DMS 273 (cell line): ENCODE data around the gene PIGN.
"Not testable (repeated sequence)": the region's sequence is repeated elsewhere in the genome, so short reads cannot be mapped to it uniquely, and the experiment has no call there.

Experiments used
- DNase-seq: peaks from one replicate; lab custom pipeline; 2025; ENCODE audit not compliant: unreplicated experiment; lab: John Stamatoyannopoulos, UW

PIGN gene

DNA sequence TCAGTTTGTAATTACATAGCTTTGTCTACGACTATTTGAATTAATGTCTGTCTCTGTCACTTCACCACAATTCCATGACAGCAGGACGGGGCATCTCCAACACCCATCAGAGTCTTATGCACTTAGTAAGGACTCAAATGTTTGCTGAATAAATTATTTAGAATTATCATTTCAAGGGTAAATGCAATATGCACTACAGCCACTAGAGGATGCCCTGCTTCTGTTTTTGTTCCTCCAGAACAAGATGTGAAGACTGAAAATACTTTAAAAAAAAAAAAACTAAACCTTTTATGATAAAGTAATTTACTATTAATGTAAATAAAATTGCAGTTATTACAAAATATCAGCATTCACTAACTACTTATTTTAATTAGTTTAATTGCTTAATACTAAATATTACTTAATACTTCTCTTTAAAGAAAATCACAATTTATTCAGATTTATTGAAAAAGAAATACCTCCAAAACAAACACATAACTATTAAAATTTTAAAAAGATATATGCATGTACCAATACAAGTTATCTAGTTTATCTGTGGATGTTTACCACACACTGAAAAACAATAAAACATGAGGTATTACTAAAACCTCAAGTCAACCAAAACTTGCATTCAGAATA lies 3.2 kb downstream of the PIGN start:
- DNase-seq = peak; percentile 79

DNA sequence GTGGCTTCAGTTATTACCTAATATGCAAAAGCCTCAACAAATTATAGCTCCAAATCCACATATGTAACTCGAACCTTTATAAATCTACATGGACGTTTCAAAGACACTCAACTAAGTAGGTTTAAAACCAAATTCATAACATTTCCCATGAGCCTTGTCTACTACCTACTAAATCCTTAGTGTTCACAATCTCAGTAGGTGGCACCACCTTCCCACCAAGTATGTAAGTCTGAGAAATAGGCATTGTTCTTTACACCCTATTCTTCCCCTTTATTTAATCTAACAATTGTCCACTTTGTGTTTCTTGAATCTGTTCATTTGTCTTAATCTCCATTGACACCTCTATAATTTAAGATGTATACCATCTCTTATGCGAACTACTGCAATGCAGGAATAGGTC lies 4.6 kb downstream of the PIGN start:
- no peak for DNase-seq

DNA sequence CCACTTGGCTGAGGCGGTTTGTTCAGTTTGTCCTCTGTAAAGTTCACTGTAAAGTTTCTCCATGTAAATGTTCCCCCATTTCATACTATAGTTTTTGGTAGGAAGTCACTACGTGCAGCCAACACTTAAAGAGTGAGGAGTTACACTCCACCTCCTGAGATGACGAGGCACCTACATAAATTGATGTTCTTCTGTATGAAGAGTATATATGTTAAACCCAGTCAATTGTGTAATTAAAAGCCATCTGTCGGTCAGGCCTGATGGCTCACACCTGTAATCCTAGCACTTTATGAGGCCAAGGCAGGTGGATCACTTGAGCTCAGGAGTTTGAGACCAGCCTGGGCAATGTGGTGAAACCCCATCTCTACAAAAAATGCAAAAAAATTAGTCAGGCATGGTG lies 7.6 kb downstream of the PIGN start:
- DNase-seq = no peak

DNA sequence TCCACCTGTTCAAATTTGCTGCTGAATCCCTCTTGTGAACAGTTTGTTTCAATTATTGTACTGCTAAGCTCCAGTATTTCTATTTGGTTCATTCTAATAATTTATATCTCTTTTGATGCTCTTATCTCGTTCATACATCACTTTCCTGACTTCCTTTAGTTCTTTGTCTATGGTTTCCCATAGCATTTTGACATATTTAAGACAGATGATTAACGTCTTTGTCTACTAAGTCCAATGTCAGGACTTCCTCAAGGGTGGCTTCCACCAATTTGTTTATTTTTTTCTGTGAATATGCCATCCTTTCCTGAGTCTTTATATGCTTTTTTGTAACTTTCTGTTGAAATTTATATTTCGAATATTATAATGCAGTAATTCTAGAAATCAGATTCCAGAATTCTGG lies 9.6 kb downstream of the PIGN start:
- no peak for DNase-seq

DNA sequence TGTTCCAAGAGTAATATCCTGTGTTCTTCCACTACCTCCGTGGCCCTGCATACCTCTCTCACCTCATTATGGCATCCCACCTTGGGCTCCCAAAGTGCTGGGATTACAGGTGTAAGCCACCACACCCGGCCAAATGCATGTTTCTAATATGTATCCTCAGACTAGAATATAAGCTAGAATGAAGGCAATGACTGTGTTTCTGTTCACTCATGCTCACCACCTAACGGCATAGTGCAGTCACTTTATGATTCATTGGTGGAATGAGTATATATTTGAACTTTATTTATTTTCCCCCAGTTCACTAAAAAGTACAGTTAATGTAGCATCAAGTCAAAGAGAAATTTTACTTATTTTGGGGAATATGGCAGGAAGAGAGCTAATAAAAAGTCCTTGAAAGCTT lies 11.3 kb downstream of the PIGN start:
- DNase-seq = no peak

DNA sequence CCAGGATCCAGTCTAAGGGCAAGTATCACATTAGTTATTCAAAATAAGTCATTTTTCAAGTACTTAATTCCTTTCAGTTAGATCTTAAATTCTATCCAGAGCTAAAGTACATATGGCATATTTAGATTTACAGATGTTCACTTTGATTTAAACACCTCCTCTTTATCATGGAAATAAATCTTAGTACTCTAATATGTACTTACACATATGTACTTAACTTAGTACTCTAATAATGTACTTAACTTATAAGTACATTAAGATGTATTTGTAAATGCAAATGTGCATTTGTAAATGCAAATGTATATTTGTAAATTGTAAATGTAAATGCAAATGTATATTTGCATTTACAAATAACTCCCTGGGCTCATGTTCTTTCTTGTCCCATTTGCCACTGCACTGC lies 14.6 kb downstream of the PIGN start:
- no peak for DNase-seq

DNA sequence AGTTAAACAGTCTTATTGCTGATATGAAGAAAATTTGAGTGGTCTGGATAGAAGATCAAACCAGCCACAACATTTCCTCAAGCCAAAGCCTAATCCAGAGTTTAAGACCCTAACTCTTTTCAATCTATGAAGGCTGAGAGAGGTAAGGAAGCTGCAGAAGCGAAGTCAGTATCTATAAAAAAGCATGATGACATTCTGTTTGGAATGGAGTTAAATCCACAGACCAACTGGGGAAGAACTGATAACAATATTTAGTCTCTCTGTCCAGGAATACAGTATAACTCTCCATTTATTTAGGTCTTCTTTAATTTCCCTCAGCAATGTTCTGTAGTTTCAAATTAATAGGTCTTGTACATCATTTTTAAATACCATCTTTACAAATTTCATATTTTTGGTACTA lies 16.0 kb downstream of the PIGN start:
- no peak for DNase-seq

DNA sequence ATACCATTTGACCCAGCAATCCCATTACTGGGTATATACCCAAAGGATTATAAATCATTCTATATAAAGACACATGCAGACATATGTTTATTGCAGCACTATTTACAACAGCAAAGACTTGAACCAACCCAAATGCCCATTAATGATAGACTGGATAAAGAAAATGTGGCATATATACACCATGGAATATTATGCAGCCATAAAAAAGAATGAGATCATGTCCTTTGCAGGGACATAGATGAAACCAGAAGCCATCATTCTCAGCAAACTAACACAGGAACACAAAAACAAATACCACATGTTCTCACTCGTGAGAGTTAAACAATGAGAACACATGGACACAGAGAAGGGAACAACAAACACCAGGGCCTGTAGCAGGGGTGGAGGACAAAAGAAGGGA lies 20.3 kb downstream of the PIGN start:
- DNase-seq = not testable (repeated sequence)

DNA sequence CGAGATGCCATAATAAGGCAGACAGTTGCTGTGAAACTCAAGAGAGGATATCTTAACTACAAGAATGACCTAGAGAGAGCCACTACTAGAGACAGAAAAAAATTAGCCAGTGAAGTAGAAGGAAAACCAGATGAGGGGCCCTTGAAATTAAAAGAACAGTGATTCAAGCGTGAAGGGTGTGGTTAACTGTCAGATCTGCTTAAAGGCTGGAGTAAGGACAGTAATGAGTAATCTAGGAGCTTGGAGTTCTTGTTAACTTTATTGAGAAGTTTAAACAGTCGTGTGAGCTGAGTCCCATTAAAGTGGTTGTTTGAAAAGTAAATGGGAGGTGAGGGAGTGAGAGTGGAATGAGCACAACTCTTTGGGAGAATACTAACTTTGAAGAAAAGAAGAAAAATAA lies 21.3 kb downstream of the PIGN start:
- no peak for DNase-seq

DNA sequence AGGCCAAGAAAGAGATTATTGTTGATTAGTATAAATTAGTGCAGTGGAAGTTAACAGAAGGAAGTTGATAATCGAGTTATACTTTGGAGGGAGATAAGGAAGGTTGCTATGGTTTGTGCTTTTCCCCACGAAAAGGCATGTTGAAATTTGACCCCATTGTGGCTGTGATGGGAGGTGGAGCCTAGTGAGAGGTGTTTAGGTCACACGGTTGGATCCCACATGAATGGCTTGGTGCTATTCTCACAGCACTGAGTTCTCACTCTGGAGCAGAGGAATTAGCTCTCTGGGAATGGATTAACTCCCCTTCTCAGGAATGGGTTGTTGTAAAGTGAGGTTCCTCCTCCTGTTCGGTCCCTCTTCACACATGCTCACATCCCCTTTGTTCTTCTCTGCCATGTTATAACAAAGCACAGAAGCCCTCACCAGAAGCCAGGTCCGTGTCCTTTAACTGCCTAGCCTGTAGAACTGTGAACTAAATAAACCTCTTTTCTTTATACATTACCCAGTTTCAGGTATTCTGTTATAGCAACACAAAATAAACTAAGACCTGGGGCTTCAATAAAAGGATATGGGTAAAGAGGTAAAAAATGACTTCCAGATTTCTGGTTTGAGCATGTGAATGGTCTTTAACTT lies 21.9 kb downstream of the PIGN start:
- no peak for DNase-seq

DNA sequence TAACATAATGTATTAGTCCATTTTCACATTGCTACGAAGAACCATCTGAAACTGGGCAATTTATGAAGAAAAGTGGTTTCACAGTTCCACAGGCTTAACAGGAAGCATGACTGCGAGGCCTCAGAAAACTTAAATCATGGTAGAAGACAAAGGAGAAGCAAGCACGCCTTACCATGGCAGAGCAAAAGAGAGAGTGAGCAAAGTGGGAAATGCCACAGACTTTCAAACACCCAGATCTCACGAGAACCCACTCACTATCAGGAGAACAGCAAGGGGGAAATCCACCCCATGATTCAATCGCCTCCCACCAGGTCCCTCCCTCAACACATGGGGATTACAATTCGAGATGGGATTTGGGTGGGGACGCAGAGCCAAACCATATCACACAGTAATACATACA lies 22.5 kb downstream of the PIGN start:
- DNase-seq = no peak

DNA sequence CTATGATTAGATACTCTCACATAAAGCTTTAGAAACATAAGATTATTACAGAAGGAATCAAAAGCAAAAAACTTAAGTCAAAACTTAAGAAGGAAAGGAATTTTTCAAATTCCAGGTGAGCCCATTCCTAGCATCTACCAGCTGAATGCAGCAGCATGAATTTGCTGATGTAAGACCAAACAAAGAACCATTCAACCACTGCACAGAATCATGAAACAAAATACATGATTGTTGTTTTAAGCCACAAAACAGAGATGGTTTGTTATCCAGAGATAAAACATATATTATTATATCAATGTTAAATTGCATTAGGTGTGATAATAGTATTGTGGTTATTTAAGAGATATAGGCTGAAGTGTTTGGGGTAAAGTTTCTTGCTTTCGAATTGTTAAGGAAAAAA lies 29.0 kb downstream of the PIGN start:
- DNase-seq = no peak

DNA sequence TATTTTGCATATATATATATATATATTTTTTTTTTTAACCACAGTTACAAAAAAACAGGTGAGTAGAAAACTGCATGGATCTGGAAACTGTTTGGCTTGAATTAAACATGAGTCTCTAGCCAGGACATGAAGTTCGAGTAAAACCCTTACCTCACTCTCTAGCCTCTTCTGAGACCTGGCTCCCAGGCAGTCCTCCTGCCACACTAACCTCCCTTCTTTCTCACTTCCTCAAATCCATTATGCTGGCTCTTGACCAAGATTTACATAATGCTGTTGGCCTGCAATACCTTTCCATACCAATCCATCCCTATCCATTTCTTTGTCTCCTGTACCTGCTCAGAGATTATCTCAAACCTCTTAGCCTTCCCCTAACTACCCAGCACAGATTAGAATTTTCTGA lies 34.0 kb downstream of the PIGN start:
- DNase-seq = no peak

DNA sequence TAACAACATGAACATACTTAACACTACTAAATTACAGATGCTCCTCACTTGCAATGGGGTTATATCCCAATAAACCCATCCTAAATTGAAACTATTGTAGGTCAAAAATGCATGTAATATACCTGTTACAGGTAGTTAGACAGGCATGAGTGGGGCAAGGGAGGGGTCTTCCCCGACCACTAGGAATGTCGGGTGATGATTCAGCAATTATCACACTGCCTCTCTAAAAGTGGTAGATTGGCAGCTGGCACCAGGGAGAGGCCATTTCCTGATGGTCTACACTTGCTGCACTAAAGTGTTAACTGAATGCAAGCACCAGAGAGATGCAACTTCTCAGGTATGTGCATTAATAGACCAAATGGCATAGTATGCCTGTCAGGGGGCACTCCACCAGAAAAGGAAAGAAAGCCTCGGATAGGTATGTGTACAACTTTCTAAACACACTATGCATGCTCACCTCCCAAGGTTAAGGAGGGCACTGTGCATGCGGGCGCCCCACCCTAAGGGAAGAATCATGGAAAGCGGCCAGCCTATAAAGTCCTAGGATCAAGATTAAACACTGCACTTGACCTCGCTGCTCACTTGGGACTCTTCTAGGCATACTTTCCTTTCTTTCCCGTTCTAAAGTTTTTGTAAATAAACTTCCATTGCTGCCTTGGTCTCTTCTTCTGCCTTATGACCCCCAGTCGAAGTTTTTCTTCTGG lies 35.6 kb downstream of the PIGN start:
- no peak for DNase-seq

DNA sequence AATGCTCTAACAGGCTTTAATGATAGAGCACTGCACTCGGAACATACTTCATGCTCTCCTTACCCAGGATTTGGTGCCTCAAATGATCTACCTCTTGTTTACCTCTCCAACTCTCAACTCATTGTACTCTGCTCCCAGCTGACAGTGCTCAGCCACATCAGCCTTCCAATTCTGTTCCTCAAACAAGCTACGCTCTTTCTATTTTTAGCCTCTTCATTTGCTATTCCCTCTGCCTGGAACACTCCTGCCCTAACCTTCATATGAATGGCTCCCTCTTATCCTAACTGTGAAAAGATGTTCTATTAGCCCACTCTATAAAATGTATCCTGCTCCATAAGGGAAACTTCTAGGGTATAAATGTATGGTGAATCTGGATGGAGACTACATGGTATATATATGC lies 42.5 kb downstream of the PIGN start:
- DNase-seq = no peak

DNA sequence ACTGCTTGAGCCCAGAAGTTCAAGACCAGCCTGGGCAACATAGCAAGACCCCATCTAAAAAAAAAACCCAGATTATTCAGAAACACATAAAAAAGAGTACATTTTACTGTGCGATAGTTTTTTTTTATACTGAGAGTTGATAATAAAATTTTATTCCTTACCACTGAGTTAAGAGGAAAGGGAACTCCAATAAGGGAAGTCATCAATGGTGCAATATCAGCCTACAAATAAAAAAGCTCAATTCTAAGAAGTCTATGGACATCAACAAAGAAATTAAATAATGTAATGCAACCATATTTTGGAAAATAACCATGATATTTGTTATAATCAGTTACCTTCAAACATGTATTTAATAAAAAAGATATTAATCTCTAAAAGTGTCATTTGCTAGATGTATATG lies 46.6 kb downstream of the PIGN start:
- no peak for DNase-seq

DNA sequence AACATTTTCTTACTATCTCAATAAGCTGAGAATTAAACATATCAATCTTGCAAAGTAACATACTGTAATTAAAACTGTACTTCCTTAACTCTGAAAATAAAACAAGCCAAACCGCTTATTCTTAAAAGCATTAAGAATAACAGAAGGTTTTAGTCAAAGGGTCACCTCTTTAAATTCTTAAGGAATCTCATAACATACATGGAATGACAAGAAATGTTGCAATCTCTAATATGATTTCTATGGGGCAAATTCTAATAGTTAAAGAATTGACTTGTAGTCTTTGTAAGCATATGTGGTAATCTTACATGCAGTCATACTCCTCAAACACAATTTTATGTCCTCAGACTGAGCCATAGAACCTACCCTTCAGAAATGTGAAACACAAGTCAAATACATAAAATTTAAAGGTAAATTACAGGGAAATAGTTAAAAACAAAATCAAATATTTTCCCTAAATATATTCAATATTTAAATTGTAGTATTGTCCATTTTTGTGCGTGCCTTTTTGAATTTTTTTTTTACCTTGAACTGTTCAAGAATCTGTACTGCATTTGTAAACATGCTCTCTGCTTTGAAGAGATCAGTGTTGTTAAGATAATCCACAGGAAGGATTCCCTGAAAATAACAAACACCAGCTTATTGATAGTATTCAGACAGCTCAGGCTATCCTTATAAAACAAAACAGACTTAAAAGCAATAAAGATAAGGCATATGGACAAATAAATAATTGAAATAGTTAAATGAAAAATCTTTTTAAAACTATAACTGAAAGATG lies 48.2 kb downstream of the PIGN start:
- DNase-seq = no peak

DNA sequence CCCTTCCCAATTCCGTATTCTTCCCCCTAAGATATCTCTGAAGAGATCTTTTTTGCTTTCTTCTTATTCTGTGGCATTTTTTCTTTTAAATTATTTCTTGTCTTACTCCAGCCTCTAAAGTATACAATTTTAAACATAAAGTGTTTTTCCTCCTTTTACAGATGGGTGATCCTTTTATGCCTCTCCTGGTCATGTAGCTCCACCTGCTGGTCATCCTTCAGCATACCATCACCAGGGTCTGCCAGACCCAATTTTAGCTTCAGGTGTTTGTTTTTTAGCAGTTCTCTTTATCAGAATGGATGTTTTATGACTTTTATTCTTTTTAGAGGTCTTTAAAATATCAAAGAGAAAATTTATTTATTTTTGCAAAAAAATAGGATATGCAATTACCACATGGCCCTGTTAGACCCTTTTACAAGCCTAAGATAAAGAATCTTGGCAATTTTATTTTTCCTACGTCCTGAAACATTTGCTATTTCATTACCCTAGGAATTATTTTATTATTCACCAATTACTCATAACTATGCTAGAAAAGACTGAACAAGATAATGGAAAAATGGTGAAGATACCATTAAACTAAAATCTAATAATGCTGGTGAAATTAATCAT lies 55.5 kb downstream of the PIGN start:
- DNase-seq = peak; percentile 80

DNA sequence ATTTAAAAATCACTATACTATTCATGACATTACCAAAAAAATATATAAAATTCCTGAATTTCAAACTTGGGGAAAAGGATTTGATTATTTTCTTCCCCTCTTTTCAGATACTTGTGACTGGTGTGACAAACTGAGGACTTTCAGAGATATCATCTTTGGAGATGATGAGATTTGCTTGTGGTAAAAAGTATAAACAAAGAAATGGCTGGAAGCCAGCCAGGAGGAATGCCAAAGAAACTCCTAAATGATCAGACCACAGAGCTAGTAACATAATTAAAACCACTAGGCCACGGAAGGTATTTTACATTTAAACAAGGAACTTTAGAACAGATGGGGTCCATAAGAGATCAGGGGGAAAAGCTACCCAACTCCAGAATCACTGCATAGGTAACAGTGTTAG lies 58.7 kb downstream of the PIGN start:
- DNase-seq = peak; percentile 34

DNA sequence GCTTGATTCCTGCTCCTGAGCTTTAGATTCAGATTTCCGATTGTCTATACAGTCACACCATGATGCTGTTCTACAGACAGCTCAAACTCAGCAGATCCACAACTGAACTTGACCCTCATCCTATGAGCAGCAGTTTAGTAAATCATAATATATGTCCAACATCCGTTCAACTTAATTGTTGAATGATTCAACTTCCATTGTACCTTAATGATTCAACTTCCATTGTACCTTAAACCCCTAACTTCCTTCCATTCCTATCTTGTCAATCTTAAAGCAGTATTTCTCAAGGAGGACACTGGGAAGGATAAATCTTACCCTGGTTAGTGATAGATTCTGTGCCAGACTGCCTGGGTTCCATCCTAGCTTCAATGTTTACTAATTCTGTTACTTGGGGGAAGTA lies 60.1 kb downstream of the PIGN start:
- no peak for DNase-seq

DNA sequence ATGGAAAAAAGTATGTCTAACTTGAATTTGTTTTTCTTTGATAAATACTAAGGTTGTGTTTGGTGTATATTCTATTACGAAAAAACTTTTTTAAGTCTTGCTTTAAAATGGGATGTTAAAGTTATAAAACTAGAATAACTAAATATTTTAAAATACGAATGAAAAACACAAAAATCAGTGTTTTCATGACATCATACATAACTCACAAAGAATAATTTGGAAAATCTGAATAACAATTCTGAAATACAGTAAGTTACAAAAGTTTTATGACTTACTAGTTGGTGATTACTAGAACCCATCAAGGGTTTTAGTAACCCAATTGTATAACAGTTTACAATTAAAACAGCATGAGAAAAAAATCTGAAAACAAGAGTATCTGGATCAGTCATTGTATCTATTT lies 61.2 kb downstream of the PIGN start:
- DNase-seq = no peak

DNA sequence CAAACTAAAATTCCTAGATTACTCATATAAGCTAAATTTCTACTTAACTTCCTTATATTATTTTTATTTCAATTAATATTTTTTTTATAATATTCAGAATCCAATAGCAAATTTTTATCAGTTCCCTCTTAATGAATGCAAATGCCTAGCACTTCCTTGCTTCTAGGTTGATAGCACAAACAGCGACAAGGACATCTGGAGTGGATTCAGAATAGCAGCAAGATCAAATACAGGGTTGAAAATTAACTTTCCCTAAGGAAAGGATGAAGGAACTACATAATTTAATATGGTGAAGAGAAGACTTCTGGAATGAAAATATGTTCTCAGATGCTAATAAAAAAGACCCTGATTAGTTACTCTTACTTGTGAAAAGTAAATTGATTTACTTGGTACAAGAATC lies 64.5 kb downstream of the PIGN start:
- DNase-seq = no peak
